ENCODE results near the gene GAS2. TPM values are rescaled to one million over a fixed set of nuclear protein-coding genes. Genes with fewer than 3 reads are reported as not detected.
A peak's percentile ranks its signal among the peaks of the same experiment; 100 is the strongest.

The GAS2 gene
- polyA plus RNA-seq, 2 of the 4 experiments (the other 2 are of a cell fraction): 0.84 to 1.0 TPM

GRCh38 chr11:22634897-22635629 is 31.3 kb upstream of the GAS2 start (continued):
- TF ChIP-seq NR3C1 (IDR thresholded peaks at IDR 0.05) (no peak), CBX2 (IDR thresholded peaks at IDR 0.05; ENCODE audit: borderline replicate concordance, low read depth) (no peak), JUN (IDR thresholded peaks at IDR 0.05) (no peak), HMGXB4 (CRISPR knock-in tag; IDR thresholded peaks at IDR 0.05; ENCODE audit: borderline replicate concordance) (no peak), TFCP2L1 (CRISPR knock-in tag; IDR thresholded peaks at IDR 0.05) (no peak), MAZ (IDR thresholded peaks at IDR 0.05; ENCODE audit: borderline replicate concordance, low read depth, low read length) (no peak), ZC3H11A (IDR thresholded peaks at IDR 0.05) (no peak)

- H3K27ac ChIP-seq: no peak overlapping the region
- DNase-seq (ENCODE audit: low read depth in 1 of 2, low spot score in 1 of 2) (no peak), ATAC-seq (peak; percentile 24 to 43; a peak in 1 of 6 replicates), FAIRE-seq (no peak)
- no peak overlapping the region for H3K4me2 ChIP-seq
- H3K9me3 ChIP-seq: no peaks in the 10 kb centered on the region
- ChIA-PET POLR2A (no interaction called here), CTCF (interaction anchor here (1.3 to 2.2 kb wide), 2 partner anchors 10 to 35 kb away, joined by 4 to 7 read pairs; partner anchors contain the start of gene FANCF)
- H3K4me3 ChIP-seq: no peak overlapping the region
- H3K4me1 ChIP-seq: no peaks in the 10 kb centered on the region
- no peak for TF ChIP-seq HES2 (IDR thresholded peaks at IDR 0.05)
- TF ChIP-seq JUN (IDR thresholded peaks at IDR 0.05): no peak
- no peak for TF ChIP-seq BHLHE40 (IDR thresholded peaks at IDR 0.05; ENCODE audit: low read depth, low read length)
- TF ChIP-seq FOSB (CRISPR knock-in tag; IDR thresholded peaks at IDR 0.05): no peak
- TF ChIP-seq EP300 (IDR thresholded peaks at IDR 0.05): no peak
- TF ChIP-seq EHF (CRISPR knock-in tag; IDR thresholded peaks at IDR 0.05): no peak
- no peak for TF ChIP-seq FOSL2 (IDR thresholded peaks at IDR 0.05)
- TF ChIP-seq FOSL2 (CRISPR knock-in tag; IDR thresholded peaks at IDR 0.05): no peak
- no peak for TF ChIP-seq BCL3 (IDR thresholded peaks at IDR 0.05)
- TF ChIP-seq ZC3H11A (IDR thresholded peaks at IDR 0.05): no peak
- no peak for TF ChIP-seq RARB (CRISPR knock-in tag; IDR thresholded peaks at IDR 0.05)
- TF ChIP-seq REST (IDR thresholded peaks at IDR 0.05): no peak
- TF ChIP-seq SREBF2 (IDR thresholded peaks at IDR 0.05): no peak
- TF ChIP-seq NPAS2 (CRISPR knock-in tag; IDR thresholded peaks at IDR 0.05; ENCODE audit: borderline replicate concordance): no peak
- no peak for TF ChIP-seq CHD4 (IDR thresholded peaks at IDR 0.05; ENCODE audit: borderline replicate concordance)
- no peak for TF ChIP-seq POLR2A (IDR thresholded peaks at IDR 0.05; ENCODE audit: low read length)
- no peak for TF ChIP-seq NFE2L2 (conservative IDR thresholded peaks at IDR 0.05; ENCODE audit: low read length)
- TF ChIP-seq CBX8 (IDR thresholded peaks at IDR 0.05): no peak
- no peak for TF ChIP-seq HOXB13 (CRISPR knock-in tag; IDR thresholded peaks at IDR 0.05; ENCODE audit: low read depth)
- TF ChIP-seq RFX5 (IDR thresholded peaks at IDR 0.05): no peak
- TF ChIP-seq NR3C1 (IDR thresholded peaks at IDR 0.05): no peak
- 0% methylated on average over 1 of the region's 1 CpG for WGBS (ENCODE audit: missing lambda C conversion rate)
Observed at GRCh38 chr11:22635689-22636088, 30.7 kb upstream of the GAS2 start.

Data from A549 (cell line).